ENCODE data around the gene RAPGEF5. TPM values are rescaled to one million over a fixed set of nuclear protein-coding genes. Genes with fewer than 3 reads are reported as not detected.

RAPGEF5 gene
- total RNA-seq, 1 experiment from 2014 or later: 15.6 TPM

- no peaks in the 10 kb centered on the region for H4K20me1 ChIP-seq (ENCODE audit: insufficient read depth)
- H3K79me2 ChIP-seq (ENCODE audit: insufficient read depth, low read length): no peaks in the 10 kb centered on the region
- H3K27me3 ChIP-seq (ENCODE audit: insufficient read depth, low read length): no peaks in the 10 kb centered on the region
- ATAC-seq: no peak
- H2AFZ ChIP-seq (ENCODE audit: low read depth, low read length, poor library complexity, severe bottlenecking): no peak overlapping the region
- CTCF ChIA-PET: no interaction called here
- intact Hi-C loops (cut with micrococcal nuclease): no loop called here
- TF ChIP-seq ZNF274 (IDR thresholded peaks at IDR 0.05; ENCODE audit: low read depth, low read length) (no peak), YY1 (IDR thresholded peaks at IDR 0.05; ENCODE audit: extremely low read depth, insufficient replicate concordance, low read depth, low read length) (no peak), SIN3A (IDR thresholded peaks at IDR 0.05; ENCODE audit: low read depth) (no peak), CBX3 (IDR thresholded peaks at IDR 0.05; ENCODE audit: low read depth) (no peak), EGR1 (IDR thresholded peaks at IDR 0.05; ENCODE audit: low read depth) (no peak), REST (IDR thresholded peaks at IDR 0.05; ENCODE audit: low read depth) (no peak), SP1 (IDR thresholded peaks at IDR 0.05; ENCODE audit: low read depth) (no peak), POLR2A (IDR thresholded peaks at IDR 0.05; ENCODE audit: borderline replicate concordance, extremely low read depth, insufficient read depth, insufficient read length) (no peak)
- no peak overlapping the region for H3K27ac ChIP-seq (ENCODE audit: low read depth, low read length)
- no peak overlapping the region for H3K4me3 ChIP-seq (replicated peaks in 1 of 2; ENCODE audit: low read depth in 1 of 2, low read length in 2 of 2)
- no peaks in the 10 kb centered on the region for H3K36me3 ChIP-seq (ENCODE audit: control insufficient read depth in 1 of 2, insufficient read depth in 2 of 2, low read length in 2 of 2)
- RAD21 ChIA-PET (ENCODE audit: low non-redundant PET in 1 of 2, low total read pairs in 2 of 2, uncharacterized antibody in 2 of 2, unreplicated experiment in 2 of 2): no interaction called here
- H3K9ac ChIP-seq (ENCODE audit: low read length): no peak overlapping the region
- H3K4me1 ChIP-seq (ENCODE audit: control insufficient read depth in 1 of 2, insufficient read depth in 2 of 2, low read length in 2 of 2): no peaks in the 10 kb centered on the region
- no peaks in the 10 kb centered on the region for H3K9me2 ChIP-seq (ENCODE audit: insufficient read depth)
- BruUV-seq (replicated peaks): no TSS peak
- H3K4me2 ChIP-seq (ENCODE audit: low read length): no peak overlapping the region
- no peaks in the 10 kb centered on the region for H3K9me3 ChIP-seq (ENCODE audit: control insufficient read depth in 1 of 2, insufficient read depth in 1 of 2, low read depth in 1 of 2, low read length in 2 of 2)
- POLR2A ChIA-PET: no interaction called here
- DNase-seq (ENCODE audit: low read depth, low spot score): no peak
Measured at GRCh38 chr7:22090512-22090911, 266.4 kb downstream of the RAPGEF5 start.

GRCh38 chr7:22090107-22090506, 266.8 kb downstream of the RAPGEF5 start:
- Histone ChIP-seq H3K79me2 (ENCODE audit: insufficient read depth, low read length) (no peaks in the 10 kb centered on the region), H3K4me3 (replicated peaks in 1 of 2; ENCODE audit: low read depth in 1 of 2, low read length in 2 of 2) (no peak overlapping the region), H3K9ac (ENCODE audit: low read length) (no peak overlapping the region), H3K9me2 (ENCODE audit: insufficient read depth) (no peaks in the 10 kb centered on the region), H3K27ac (ENCODE audit: low read depth, low read length) (no peak overlapping the region), H3K27me3 (ENCODE audit: insufficient read depth, low read length) (no peaks in the 10 kb centered on the region), H3K36me3 (ENCODE audit: control insufficient read depth in 1 of 2, insufficient read depth in 2 of 2, low read length in 2 of 2) (no peaks in the 10 kb centered on the region), H3K9me3 (ENCODE audit: control insufficient read depth in 1 of 2, insufficient read depth in 1 of 2, low read depth in 1 of 2, low read length in 2 of 2) (no peaks in the 10 kb centered on the region), H3K4me2 (ENCODE audit: low read length) (no peak overlapping the region), H3K4me1 (ENCODE audit: control insufficient read depth in 1 of 2, insufficient read depth in 2 of 2, low read length in 2 of 2) (no peaks in the 10 kb centered on the region), H4K20me1 (ENCODE audit: insufficient read depth) (no peaks in the 10 kb centered on the region), H2AFZ (ENCODE audit: low read depth, low read length, poor library complexity, severe bottlenecking) (no peak overlapping the region)
- CTCF ChIA-PET: no interaction called here
- no peak for TF ChIP-seq SRF (IDR thresholded peaks at IDR 0.05; ENCODE audit: low read depth)
- no peak for TF ChIP-seq FOSL1 (IDR thresholded peaks at IDR 0.05; ENCODE audit: low read depth)
- intact Hi-C loops (cut with micrococcal nuclease): no loop called here
- RAD21 ChIA-PET (ENCODE audit: low non-redundant PET in 1 of 2, low total read pairs in 2 of 2, uncharacterized antibody in 2 of 2, unreplicated experiment in 2 of 2): no interaction called here
- ATAC-seq (no peak), DNase-seq (ENCODE audit: low read depth, low spot score) (no peak)
- POLR2A ChIA-PET: no interaction called here
- no TSS peak for BruUV-seq (replicated peaks)
